HPDE6-E6E7 (cell line): ENCODE results near the gene SLC5A2.
"Not testable (repeated sequence)": the region's sequence is repeated elsewhere in the genome, so short reads cannot be mapped to it uniquely, and the experiment has no call there.

Experiments used
- DNase-seq: peaks from one replicate; pipeline ENCODE4 v3.0.0; 2011; ENCODE audit warnings: missing footprints; ENCODE audit errors: extremely low spot score

Gene SLC5A2

DNA sequence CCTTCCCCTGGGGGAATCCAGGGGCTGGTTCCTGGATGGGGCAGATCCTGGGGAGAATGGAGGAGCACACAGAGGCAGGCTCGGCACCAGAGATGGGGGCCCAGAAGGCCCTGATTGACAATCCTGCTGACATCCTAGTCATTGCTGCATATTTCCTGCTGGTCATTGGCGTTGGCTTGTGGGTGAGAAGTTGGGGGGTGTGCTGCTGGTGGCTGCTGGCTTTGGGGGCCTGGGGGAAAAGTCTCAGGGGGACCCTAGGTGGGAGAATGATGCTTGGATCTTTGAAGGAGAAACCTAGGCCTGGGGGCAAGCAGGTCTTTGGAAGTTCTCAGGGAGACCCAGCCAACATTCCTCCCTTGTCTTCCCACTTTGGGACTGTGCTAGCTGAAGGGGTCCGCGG lies at the start of gene SLC5A2:
Gene SLC5A2 (plus strand): TSS at position 43 of the 400 bp plus-strand sequence. CDS start 14 bp downstream, at position 57.
- no peak for DNase-seq

DNA sequence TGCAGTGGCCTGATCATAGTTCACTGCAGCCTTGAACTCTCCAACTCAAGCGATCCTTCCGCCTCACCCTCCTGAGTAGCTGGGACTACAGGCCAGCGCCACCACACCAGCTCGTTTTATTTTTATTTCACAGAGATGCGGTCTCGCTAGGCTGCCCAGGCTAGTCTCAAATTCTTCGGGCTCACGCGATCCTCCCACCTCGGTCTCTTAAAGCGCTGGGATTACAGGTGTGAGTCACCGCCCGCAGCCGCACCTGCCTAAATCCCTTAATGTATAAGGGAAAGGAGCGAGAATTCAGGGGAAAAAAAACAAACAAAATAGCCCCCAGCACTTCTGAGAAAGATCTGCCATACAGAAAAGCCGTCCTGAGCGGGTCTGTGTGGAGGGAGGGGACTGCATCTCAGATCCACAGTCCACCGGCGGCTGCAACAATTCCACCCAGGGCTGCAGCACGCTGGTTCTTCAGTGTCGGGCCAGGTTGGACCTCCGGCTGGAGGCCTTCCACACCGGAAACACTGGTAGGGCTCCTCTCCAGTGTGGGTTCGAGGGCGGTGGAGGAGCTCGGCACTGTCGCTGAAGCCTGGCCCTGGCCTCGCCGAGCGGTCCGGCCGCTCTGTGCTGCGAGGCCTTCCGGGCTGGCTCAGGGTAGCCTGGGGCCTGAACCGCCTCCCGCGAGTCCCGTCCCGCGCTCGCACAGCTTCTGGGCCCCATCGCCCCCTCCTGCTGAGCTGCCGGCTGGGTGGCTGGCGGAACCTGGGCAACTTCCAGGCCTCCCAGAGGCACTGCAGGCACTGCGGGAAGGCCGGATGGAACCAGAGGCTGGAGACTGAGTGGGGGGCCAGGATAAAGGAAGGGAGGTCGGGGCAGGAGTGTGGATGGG lies 47.3 kb upstream of the SLC5A2 start:
- DNase-seq, result no peak

DNA sequence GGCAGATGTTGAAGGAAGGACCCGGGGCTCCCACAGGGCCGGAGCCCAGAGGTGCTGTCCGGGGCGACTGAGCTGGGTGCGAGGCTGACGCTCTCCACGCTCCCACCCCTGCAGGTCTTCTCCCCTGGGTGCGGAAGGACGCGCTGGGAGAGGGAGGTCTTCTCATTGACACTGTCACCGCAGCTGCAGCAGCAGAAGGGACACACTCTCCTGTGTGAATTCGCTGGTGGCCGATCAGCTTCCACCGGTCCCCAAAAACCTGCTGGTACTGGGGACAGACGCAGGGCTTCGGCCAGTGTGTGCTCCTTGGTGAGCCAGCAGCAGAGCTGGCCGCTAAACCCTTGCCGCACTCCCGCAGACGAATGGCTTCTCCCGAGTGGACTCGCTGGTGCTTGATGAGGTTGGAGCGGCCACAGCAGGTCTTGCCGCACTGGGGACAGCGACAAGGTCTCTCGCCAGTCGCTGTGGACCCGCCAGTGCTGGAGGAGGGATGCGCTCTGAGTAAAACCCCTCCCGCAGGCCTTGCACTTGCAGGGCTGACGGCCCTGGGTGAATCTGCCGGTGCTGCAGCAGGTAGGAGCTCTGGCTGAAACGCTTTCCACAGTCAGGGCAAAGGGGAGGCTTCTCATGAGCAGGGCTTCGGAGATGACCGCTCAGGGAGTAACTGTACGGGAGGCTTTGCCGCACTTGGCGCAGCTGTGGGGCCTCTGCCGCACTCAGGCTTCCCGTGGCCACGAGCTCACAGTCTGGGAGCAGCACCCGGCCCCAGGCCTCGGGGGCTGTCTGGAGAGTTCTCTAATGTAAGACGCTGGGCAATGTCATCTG lies 46.5 kb upstream of the SLC5A2 start:
- no peak for DNase-seq

- DNase-seq, result no peak
Measured at GRCh38 chr16:31438414-31438813, 44.5 kb upstream of the SLC5A2 start.

DNA sequence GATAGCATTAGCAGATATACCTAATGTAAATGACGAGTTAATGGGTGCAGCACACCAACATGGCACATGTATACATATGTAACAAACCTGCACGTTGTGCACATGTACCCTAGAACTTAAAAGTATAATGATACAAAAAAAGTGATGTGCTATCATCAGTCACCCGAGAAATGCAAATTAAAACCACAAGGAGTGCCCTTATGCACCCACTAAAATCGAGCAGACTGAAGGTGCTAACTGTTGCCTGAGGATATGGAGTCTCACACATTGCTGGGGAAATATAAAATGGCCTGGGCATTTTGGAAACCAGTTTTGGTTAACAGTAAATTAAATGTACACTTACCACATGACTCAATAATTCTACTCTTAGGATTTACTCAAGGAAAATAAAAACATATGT lies 43.9 kb upstream of the SLC5A2 start:
- not testable (repeated sequence) for DNase-seq

GRCh38 chr16:31439519-31439918 lies 43.4 kb upstream of the SLC5A2 start:
- no peak for DNase-seq

- DNase-seq, result no peak
Measured at GRCh38 chr16:31440516-31441184, 42.3 kb upstream of the SLC5A2 start.

DNA sequence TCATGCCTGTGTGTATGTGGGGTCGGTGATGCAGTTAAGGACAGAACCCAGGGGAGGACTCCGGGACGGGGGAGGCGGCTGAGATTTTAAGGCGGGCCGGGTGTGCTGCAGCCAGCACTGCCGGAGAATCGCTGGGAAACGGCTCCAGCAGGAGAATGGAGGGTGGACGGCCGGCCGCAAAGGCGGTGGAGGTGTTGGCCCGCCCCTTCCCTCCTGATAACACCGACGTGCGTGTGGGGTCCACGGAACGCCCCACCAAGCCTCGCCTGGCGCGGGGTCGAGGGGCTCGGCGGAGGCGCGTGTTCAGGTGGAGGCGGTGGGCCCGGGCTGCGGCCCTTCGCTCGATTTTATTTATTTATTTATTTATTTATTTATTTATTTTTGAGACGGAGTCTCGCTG lies 41.0 kb upstream of the SLC5A2 start:
- no peak for DNase-seq

- DNase-seq, result not testable (repeated sequence)
Measured at GRCh38 chr16:31445931-31446330, 37.0 kb upstream of the SLC5A2 start.

DNA sequence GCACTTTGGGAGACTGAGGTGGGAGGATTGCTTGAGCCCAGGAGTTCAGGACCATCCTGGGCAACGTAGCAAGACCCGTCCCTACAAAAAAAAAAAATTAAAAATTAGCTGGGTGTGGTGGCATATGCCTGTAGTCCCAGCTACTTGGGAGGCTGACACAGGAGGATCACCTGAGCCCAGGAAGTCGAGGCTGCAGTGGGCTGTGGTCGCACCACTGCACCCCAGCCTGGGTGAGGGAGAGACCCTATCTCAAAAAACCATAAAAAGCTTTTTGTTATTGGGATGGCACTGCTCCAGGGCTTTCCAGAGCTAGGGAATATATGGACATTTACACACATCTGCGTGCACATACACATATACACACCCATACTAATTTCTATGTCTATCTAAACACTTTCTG lies 31.7 kb upstream of the SLC5A2 start:
- no peak for DNase-seq

DNA sequence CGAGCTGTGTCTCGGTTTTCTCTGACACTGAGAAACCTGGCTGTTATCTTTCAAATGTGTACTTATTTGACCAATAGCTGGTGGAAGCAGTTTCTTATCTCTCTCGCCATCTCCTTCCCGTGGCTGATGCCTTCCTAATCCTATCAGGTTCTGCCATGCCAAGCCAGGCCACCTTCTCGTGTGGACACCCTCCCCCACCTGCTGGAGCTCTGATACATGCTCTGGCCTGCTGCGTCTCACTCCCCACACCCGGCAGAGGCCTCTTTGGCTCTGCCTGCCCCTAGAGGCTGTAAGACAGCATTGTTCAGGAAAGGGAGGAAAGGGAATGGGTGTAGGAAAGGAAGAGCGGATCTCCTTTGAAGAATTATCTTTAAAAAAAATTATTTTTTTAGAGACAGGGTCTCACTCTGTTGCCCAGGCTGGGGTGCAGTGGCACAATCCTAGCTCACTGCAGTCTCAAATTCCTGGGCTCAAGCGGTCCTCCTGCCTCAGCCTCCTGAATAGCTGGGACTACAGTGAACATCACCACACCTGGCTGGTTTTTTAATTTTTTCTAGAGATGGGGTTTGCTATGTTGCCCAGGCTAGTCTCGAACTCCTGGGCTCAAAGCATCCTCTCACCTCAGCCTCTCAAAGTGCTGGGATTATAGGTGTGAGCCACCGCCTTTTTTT lies 31.1 kb upstream of the SLC5A2 start:
- peak; percentile 72 for DNase-seq

DNA sequence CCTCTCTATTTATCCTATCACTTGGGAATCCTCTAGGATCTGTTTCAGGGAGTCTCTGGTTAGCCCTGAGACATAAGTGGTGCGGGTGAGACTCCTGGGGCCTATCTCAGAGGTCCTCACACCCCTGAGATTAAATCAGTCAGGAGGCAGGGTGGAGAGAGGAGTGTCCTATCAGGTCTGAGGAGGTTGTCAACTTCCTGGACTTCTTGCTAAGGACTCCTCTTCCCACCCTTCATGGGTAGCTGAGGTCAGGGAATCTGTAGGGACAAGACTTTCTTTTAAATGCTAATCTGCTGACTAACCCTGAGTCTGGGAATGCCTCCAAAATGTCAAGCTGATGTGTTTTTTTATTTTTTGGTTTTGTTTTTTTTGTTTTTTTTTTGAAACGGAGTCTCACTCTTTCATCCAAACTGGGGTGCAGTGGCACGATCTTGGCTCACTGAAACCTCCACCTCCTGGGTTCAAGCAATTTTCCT lies 30.3 kb upstream of the SLC5A2 start:
- DNase-seq, result no peak

DNA sequence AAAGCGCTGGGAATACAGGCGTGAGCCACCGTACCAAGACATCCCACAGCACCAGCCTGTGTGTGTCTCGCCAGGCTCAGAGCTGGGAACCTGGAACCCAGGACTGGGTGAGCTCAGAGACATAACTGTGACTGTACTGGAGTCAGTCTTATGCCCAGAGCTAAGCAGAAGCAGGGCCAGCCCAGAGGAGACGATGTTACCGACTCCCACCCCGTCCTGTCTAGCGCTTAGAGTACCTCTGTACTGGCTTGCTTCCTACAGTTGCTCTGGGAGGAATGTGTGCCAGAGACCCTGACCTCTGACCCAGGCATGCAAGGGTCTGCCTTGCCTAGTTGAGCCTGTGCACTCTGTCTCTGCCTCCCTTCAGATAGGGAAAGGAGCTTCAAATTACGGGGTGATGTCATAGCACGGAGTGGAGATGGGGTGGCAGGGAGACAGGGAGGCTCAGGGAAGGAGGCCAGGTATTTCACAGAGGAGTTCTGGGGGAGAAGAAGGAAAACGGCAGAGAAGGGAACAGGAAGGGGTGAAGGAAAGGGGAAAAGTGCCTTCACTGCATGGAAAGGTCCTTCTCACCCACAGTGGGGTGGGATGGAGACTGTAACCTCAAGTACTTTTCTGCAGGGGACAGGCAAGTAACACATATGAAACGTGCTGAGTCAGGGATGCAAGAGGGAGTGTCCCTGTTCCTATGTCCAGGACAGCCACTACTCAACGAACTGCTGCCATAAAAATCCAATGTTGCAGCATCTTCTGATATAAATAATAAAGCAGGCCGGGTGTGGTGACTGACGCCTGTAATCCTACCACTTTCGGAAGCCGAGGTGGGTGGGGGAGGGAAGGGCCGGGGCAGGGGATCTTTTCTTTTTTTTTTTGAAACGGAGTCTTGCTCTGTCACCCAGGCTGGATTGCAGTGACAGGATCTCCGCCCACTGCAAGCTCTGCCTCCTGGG lies 29.4 kb upstream of the SLC5A2 start:
- DNase-seq, result no peak

- no peak for DNase-seq
Measured at GRCh38 chr16:31455601-31456314, 27.2 kb upstream of the SLC5A2 start.

GRCh38 chr16:31456988-31457360 lies 25.9 kb upstream of the SLC5A2 start:
- DNase-seq, result no peak

GRCh38 chr16:31458073-31458843 lies 24.7 kb upstream of the SLC5A2 start:
- DNase-seq, result no peak

DNA sequence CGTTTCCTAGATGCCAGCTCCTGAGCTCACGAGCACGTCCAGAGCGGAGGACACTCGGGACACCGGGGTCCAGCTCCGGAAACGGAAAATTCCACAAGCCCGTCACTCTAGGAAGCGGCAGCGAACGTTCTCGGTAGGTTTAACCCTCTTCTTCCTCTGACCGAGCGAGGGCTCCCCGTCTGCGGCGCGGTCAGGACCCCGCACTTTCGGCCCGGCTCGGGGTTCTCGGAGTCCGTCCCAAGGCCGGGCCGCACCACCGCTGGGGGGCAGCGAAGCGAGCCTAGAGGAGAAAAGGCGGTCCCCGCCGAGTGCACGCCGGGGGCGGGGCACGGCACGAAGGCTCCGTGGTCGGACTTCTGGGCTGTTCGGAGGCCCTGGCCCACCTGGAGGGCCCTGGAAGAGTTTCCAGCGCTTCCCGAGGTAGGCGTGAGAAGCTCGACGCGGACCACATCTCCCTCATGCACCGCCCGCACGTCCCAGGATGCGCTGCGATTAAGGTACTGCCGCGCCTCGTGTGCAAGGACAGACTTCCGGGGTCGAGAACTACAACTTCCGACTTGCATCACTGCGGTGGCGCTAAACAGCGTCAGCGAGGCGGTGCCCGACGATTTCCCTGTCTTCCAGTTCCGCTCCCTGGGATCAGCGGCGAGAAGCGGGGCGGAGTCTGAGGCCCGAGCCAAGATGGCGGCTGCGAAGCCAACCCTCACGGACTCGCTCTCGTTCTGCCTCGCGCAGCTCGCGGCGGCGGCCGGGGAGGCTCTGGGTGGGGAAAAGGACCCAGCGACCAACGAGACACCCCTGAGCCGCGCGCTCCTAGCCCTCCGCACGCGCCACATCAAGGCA lies 23.9 kb upstream of the SLC5A2 start, which contains the start of gene ARMC5:
Gene ARMC5 (plus strand): TSS at position 658 of the 843 bp plus-strand sequence. CDS start 24 bp downstream, at position 682.
- peak; percentile 80 for DNase-seq
